ENCODE data around the gene RRM2.

Gene RRM2

DNA sequence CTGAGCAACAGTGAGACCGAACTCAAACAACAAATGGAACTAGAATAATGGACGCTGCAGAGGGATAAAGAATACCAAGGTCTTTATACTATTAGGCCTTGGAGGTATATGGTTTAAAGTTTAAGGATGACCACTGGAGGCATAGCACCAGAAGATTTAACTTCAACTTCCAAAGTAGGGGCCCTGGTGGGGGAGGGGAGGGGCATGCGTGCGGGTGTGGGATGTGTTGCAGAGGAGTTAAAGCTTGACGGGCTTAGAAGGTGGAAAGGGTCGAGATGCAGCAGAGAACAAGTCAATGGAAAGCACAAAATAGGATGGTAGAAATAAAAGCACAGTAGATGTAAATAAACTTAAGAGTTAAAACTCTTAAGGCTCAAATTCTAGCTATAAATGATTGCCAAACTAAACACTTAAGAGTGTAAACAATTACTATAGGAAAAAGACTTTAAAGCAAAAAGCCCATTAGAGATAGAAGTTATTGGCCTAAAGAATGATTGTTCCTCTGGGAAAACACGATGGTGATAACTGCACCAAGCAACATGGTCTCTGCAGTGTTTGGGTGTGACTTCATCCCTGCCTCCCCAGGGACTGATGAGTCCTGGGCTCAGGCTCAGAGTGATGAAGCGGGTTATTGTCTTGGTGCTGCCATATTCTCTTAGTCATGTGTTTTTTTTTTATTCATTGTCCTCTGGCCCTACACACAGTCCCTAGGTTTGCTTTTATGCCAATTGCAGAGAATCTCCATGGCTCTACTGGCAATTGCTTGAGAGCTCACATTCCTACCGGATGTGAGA is 13.0 kb downstream of the RRM2 start (continued):
- TF ChIP-seq, protein P1, sequence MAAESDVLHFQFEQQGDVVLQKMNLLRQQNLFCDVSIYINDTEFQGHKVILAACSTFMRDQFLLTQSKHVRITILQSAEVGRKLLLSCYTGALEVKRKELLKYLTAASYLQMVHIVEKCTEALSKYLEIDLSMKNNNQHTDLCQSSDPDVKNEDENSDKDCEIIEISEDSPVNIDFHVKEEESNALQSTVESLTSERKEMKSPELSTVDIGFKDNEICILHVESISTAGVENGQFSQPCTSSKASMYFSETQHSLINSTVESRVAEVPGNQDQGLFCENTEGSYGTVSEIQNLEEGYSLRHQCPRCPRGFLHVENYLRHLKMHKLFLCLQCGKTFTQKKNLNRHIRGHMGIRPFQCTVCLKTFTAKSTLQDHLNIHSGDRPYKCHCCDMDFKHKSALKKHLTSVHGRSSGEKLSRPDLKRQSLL (tag by site-specific recombination; IDR thresholded peaks at IDR 0.05) = no peak
- TF ChIP-seq ZNF624 (tag by site-specific recombination; IDR thresholded peaks at IDR 0.05) (no peak), OVOL3 (tag by site-specific recombination; IDR thresholded peaks at IDR 0.05) (0 out of 2 replicates have a peak, but pooled peaks have one; percentile 44), KLF16 (tag by site-specific recombination; IDR thresholded peaks at IDR 0.05) (no peak), ZNF544 (tag by site-specific recombination; IDR thresholded peaks at IDR 0.05) (no peak), GLI4 (tag by site-specific recombination; IDR thresholded peaks at IDR 0.05) (no peak), ZBTB1 (tag by site-specific recombination; IDR thresholded peaks at IDR 0.05) (no peak), ZNF560 (tag by site-specific recombination; IDR thresholded peaks at IDR 0.05; ENCODE audit: borderline replicate concordance) (no peak), ZNF658 (tag by site-specific recombination; IDR thresholded peaks at IDR 0.05) (no peak), ZNF19 (tag by site-specific recombination; IDR thresholded peaks at IDR 0.05; ENCODE audit: low read depth) (no peak), ZNF394 (tag by site-specific recombination; IDR thresholded peaks at IDR 0.05; ENCODE audit: borderline replicate concordance) (no peak), YY2 (tag by site-specific recombination; IDR thresholded peaks at IDR 0.05) (no peak), ZFP37 (tag by site-specific recombination; IDR thresholded peaks at IDR 0.05) (no peak), ZNF48 (tag by site-specific recombination; IDR thresholded peaks at IDR 0.05) (no peak), ZNF426 (tag by site-specific recombination; IDR thresholded peaks at IDR 0.05) (no peak), ZNF223 (tag by site-specific recombination; IDR thresholded peaks at IDR 0.05) (no peak), ZNF138 (tag by site-specific recombination; IDR thresholded peaks at IDR 0.05; ENCODE audit: borderline replicate concordance) (no peak), IKZF3 (tag by site-specific recombination; IDR thresholded peaks at IDR 0.05) (peak; percentile 69; the same call in 1 of the 2 replicates), ZNF174 (tag by site-specific recombination; IDR thresholded peaks at IDR 0.05) (no peak), ZNF404 (tag by site-specific recombination; IDR thresholded peaks at IDR 0.05) (no peak), ZNF785 (tag by site-specific recombination; IDR thresholded peaks at IDR 0.05) (no peak), RBAK (tag by site-specific recombination; IDR thresholded peaks at IDR 0.05) (no peak), ZNF366 (tag by site-specific recombination; conservative IDR thresholded peaks at IDR 0.05) (0 out of 2 replicates have a peak, but pooled peaks have one; percentile 28), ZNF521 (tag by site-specific recombination; IDR thresholded peaks at IDR 0.05) (no peak), ZNF664 (tag by site-specific recombination; IDR thresholded peaks at IDR 0.05) (no peak)
- TF ChIP-seq, protein P2, sequence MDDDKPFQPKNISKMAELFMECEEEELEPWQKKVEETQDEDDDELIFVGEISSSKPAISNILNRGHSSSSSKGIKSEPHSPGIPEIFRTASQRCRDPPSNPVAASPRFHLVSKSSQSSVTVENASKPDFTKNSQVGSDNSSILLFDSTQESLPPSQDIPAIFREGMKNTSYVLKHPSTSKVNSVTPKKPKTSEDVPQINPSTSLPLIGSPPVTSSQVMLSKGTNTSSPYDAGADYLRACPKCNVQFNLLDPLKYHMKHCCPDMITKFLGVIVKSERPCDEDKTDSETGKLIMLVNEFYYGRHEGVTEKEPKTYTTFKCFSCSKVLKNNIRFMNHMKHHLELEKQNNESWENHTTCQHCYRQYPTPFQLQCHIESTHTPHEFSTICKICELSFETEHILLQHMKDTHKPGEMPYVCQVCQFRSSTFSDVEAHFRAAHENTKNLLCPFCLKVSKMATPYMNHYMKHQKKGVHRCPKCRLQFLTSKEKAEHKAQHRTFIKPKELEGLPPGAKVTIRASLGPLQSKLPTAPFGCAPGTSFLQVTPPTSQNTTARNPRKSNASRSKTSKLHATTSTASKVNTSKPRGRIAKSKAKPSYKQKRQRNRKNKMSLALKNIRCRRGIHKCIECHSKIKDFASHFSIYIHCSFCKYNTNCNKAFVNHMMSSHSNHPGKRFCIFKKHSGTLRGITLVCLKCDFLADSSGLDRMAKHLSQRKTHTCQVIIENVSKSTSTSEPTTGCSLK (tag by site-specific recombination; IDR thresholded peaks at IDR 0.05) = no peak
- TF ChIP-seq, protein P3, sequence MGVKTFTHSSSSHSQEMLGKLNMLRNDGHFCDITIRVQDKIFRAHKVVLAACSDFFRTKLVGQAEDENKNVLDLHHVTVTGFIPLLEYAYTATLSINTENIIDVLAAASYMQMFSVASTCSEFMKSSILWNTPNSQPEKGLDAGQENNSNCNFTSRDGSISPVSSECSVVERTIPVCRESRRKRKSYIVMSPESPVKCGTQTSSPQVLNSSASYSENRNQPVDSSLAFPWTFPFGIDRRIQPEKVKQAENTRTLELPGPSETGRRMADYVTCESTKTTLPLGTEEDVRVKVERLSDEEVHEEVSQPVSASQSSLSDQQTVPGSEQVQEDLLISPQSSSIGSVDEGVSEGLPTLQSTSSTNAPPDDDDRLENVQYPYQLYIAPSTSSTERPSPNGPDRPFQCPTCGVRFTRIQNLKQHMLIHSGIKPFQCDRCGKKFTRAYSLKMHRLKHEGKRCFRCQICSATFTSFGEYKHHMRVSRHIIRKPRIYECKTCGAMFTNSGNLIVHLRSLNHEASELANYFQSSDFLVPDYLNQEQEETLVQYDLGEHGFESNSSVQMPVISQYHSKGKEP (tag by site-specific recombination; IDR thresholded peaks at IDR 0.05) = peak; percentile 80
- TF ChIP-seq, protein P4, sequence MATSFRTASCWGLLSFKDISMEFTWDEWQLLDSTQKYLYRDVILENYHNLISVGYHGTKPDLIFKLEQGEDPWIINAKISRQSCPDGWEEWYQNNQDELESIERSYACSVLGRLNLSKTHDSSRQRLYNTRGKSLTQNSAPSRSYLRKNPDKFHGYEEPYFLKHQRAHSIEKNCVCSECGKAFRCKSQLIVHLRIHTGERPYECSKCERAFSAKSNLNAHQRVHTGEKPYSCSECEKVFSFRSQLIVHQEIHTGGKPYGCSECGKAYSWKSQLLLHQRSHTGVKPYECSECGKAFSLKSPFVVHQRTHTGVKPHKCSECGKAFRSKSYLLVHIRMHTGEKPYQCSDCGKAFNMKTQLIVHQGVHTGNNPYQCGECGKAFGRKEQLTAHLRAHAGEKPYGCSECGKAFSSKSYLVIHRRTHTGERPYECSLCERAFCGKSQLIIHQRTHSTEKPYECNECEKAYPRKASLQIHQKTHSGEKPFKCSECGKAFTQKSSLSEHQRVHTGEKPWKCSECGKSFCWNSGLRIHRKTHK (tag by site-specific recombination; IDR thresholded peaks at IDR 0.05) = no peak
- TF ChIP-seq, protein P5, sequence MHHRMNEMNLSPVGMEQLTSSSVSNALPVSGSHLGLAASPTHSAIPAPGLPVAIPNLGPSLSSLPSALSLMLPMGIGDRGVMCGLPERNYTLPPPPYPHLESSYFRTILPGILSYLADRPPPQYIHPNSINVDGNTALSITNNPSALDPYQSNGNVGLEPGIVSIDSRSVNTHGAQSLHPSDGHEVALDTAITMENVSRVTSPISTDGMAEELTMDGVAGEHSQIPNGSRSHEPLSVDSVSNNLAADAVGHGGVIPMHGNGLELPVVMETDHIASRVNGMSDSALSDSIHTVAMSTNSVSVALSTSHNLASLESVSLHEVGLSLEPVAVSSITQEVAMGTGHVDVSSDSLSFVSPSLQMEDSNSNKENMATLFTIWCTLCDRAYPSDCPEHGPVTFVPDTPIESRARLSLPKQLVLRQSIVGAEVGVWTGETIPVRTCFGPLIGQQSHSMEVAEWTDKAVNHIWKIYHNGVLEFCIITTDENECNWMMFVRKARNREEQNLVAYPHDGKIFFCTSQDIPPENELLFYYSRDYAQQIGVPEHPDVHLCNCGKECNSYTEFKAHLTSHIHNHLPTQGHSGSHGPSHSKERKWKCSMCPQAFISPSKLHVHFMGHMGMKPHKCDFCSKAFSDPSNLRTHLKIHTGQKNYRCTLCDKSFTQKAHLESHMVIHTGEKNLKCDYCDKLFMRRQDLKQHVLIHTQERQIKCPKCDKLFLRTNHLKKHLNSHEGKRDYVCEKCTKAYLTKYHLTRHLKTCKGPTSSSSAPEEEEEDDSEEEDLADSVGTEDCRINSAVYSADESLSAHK (tag by site-specific recombination; IDR thresholded peaks at IDR 0.05) = no peak
- TF ChIP-seq, protein P6, sequence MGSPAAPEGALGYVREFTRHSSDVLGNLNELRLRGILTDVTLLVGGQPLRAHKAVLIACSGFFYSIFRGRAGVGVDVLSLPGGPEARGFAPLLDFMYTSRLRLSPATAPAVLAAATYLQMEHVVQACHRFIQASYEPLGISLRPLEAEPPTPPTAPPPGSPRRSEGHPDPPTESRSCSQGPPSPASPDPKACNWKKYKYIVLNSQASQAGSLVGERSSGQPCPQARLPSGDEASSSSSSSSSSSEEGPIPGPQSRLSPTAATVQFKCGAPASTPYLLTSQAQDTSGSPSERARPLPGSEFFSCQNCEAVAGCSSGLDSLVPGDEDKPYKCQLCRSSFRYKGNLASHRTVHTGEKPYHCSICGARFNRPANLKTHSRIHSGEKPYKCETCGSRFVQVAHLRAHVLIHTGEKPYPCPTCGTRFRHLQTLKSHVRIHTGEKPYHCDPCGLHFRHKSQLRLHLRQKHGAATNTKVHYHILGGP (tag by site-specific recombination; IDR thresholded peaks at IDR 0.05) = no peak

Measured in HEK293 (cell line).